Fibroblast of the aortic adventitia (primary cell): Measurements from ENCODE around the gene EEF1AKMT1. TPM values are rescaled to one million over a fixed set of nuclear protein-coding genes. Genes with fewer than 3 reads are reported as not detected.

Experiments used
- DNase-seq: peaks from one replicate; pipeline ENCODE4 v3.0.0-alpha.2; 2010; ENCODE audit warnings: low read depth
- H3K4me3 ChIP-seq: 2 replicates; pipeline ENCODE4 v1.5.1; 2011; ENCODE audit warnings: low read depth, mild to moderate bottlenecking, control low read depth, low read length, moderate library complexity
- CTCF ChIP-seq: IDR thresholded peaks from 2 replicates; pipeline ENCODE4 v1.5.1; 2011; ENCODE audit warnings: mild to moderate bottlenecking, low read length, control low read depth, inconsistent platforms; ENCODE audit not compliant: insufficient read depth
- total RNA-seq: library from RNA; depleted of rRNA; stranded (reverse); fragments of >200 nt; gene quantifications from 2 replicates; pipeline ENCODE4 v1.2.3, GENCODE V29; 2012; ENCODE audit warnings: low replicate concordance

EEF1AKMT1 gene
- total RNA-seq, 1 donor, result 15.9 TPM

GRCh38 chr13:20702530-20702914, 71.2 kb downstream of the EEF1AKMT1 start:
- DNase-seq, result peak; percentile 26
- peak overlapping the region; percentile 72 for H3K4me3 ChIP-seq
- no peak for TF ChIP-seq CTCF

DNA sequence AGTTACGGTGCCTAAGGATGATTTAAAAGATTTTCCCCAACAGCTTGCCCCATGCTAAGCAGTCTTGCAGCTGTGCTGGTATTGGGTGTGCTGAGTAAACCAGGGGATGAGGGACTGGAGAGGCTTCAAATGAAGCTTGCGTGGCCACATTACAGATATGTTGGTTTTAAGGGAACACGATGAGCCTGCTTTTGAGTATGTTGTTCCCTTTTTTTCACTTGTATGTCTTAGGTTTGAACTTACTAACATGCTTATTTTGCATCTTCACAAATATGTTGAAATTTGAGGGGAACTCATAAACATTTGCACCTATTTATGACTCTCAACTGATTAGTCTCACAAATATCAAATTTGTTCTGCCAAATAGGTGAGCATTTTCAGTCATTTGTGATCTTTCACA, 72.3 kb downstream of the EEF1AKMT1 start:
- DNase-seq, result no peak
- no peak for TF ChIP-seq CTCF
- H3K4me3 ChIP-seq, result no peak overlapping the region

GRCh38 chr13:20700288-20700687, 73.5 kb downstream of the EEF1AKMT1 start:
- DNase-seq, result no peak
- no peak overlapping the region for H3K4me3 ChIP-seq
- no peak for TF ChIP-seq CTCF

- DNase-seq, result no peak
These were observed 74.0 kb downstream of the EEF1AKMT1 start for GRCh38 chr13:20699715-20700114.

DNA sequence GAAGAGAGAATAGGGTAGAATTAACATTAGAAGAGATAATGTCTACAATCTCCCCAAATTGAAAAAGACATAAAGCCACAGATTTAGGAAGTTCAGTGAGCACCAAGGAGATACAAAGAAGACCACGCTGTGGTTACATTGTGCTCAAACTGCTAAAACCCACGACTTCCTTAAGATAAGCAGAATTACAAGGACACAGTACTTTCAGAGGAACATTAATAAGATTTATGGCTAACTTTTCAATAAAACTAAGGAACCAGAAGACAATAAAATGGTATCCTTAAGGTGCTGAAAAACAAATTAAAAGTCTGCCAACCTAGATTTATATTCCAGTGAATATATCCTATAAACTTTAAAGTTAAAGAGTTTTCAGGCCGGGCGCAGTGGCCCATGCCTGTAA, 77.7 kb downstream of the EEF1AKMT1 start:
- no peak for TF ChIP-seq CTCF
- no peak for DNase-seq
- H3K4me3 ChIP-seq, result no peak overlapping the region

More at GRCh38 chr13:20699715-20700114, 74.0 kb downstream of the EEF1AKMT1 start:
- no peak overlapping the region for H3K4me3 ChIP-seq
- no peak for TF ChIP-seq CTCF

- H3K4me3 ChIP-seq, result no peak overlapping the region
- no peak for TF ChIP-seq CTCF
- no peak for DNase-seq
These were observed 82.1 kb downstream of the EEF1AKMT1 start for GRCh38 chr13:20691616-20692015.

GRCh38 chr13:20689291-20689690, 84.5 kb downstream of the EEF1AKMT1 start:
- H3K4me3 ChIP-seq, result no peak overlapping the region
- no peak for TF ChIP-seq CTCF
- no peak for DNase-seq
